H1 (cell line): ENCODE results near the gene ACTRT3. TPM values are rescaled to one million over a fixed set of nuclear protein-coding genes. Genes with fewer than 3 reads are reported as not detected.

Experiments used
- HDAC6 ChIP-seq: IDR thresholded peaks from one replicate; pipeline ENCODE4 v1.7.1; 2012; ENCODE audit warnings: low read depth, mild to moderate bottlenecking, inconsistent platforms, low read length, moderate library complexity
- polyA plus RNA-seq, 7 experiments: library from polyadenylated mRNA; depleted of rRNA in 3 of 7; stranded (reverse) in 5 of 7; unstranded in 2 of 7; fragments of >200 nt in 5 of 7; fragments of 200-250 nt in 2 of 7; gene quantifications; 1 replicate in 5 of 7; 2 replicates in 1 of 7; 4 replicates in 1 of 7; pipeline versions ENCODE4 v1.2.1 to v1.2.3, GENCODE V29; 2011 to 2013; ENCODE audit warnings: missing spikeins in 2 of 7, mixed read lengths in 2 of 7
- total RNA-seq: library from RNA; stranded (reverse); fragmentation: NEBNext Ultra II Directional; extraction: Animal tissue kit (Norgen Biotek cat#: 25700); gene quantifications from 2 replicates; pipeline ENCODE4 v1.2.1, GENCODE V29; 2021
- TF ChIP-seq, protein P1 (sequence below): fragments of 300-600 bp; sonication (generic); IDR thresholded peaks from 2 replicates; pipeline ENCODE4 v1.7.1; 2012; ENCODE audit warnings: low read length, moderate library complexity, mild to moderate bottlenecking, inconsistent platforms; ENCODE audit not compliant: insufficient replicate concordance

ACTRT3 gene
- total and polyA plus RNA-seq, 2 of the 8 experiments (the other 6 are each of a cell fraction or from before 2014, with no cell fraction given) = 3.4 to 5.9 TPM

DNA sequence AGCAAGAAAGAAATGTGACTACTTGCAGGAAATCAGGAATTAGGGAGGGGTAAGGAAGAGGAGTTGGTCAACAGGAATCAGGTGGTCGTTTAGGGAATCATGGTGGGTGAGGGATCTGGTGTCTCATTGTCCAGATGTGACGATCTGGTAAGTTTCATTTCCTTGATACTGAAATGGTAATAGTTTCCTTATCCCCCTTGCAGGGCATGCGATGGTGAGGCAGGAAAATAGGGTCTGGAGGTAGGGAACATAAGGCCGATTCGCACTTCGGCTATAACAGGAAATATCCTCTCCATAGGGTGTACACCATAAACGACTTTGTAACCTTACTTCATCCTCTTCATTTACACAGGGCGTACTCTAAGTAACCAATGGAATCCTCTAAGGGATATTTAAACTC lies 43.9 kb upstream of the ACTRT3 start (continued):
- TF ChIP-seq, protein P1, sequence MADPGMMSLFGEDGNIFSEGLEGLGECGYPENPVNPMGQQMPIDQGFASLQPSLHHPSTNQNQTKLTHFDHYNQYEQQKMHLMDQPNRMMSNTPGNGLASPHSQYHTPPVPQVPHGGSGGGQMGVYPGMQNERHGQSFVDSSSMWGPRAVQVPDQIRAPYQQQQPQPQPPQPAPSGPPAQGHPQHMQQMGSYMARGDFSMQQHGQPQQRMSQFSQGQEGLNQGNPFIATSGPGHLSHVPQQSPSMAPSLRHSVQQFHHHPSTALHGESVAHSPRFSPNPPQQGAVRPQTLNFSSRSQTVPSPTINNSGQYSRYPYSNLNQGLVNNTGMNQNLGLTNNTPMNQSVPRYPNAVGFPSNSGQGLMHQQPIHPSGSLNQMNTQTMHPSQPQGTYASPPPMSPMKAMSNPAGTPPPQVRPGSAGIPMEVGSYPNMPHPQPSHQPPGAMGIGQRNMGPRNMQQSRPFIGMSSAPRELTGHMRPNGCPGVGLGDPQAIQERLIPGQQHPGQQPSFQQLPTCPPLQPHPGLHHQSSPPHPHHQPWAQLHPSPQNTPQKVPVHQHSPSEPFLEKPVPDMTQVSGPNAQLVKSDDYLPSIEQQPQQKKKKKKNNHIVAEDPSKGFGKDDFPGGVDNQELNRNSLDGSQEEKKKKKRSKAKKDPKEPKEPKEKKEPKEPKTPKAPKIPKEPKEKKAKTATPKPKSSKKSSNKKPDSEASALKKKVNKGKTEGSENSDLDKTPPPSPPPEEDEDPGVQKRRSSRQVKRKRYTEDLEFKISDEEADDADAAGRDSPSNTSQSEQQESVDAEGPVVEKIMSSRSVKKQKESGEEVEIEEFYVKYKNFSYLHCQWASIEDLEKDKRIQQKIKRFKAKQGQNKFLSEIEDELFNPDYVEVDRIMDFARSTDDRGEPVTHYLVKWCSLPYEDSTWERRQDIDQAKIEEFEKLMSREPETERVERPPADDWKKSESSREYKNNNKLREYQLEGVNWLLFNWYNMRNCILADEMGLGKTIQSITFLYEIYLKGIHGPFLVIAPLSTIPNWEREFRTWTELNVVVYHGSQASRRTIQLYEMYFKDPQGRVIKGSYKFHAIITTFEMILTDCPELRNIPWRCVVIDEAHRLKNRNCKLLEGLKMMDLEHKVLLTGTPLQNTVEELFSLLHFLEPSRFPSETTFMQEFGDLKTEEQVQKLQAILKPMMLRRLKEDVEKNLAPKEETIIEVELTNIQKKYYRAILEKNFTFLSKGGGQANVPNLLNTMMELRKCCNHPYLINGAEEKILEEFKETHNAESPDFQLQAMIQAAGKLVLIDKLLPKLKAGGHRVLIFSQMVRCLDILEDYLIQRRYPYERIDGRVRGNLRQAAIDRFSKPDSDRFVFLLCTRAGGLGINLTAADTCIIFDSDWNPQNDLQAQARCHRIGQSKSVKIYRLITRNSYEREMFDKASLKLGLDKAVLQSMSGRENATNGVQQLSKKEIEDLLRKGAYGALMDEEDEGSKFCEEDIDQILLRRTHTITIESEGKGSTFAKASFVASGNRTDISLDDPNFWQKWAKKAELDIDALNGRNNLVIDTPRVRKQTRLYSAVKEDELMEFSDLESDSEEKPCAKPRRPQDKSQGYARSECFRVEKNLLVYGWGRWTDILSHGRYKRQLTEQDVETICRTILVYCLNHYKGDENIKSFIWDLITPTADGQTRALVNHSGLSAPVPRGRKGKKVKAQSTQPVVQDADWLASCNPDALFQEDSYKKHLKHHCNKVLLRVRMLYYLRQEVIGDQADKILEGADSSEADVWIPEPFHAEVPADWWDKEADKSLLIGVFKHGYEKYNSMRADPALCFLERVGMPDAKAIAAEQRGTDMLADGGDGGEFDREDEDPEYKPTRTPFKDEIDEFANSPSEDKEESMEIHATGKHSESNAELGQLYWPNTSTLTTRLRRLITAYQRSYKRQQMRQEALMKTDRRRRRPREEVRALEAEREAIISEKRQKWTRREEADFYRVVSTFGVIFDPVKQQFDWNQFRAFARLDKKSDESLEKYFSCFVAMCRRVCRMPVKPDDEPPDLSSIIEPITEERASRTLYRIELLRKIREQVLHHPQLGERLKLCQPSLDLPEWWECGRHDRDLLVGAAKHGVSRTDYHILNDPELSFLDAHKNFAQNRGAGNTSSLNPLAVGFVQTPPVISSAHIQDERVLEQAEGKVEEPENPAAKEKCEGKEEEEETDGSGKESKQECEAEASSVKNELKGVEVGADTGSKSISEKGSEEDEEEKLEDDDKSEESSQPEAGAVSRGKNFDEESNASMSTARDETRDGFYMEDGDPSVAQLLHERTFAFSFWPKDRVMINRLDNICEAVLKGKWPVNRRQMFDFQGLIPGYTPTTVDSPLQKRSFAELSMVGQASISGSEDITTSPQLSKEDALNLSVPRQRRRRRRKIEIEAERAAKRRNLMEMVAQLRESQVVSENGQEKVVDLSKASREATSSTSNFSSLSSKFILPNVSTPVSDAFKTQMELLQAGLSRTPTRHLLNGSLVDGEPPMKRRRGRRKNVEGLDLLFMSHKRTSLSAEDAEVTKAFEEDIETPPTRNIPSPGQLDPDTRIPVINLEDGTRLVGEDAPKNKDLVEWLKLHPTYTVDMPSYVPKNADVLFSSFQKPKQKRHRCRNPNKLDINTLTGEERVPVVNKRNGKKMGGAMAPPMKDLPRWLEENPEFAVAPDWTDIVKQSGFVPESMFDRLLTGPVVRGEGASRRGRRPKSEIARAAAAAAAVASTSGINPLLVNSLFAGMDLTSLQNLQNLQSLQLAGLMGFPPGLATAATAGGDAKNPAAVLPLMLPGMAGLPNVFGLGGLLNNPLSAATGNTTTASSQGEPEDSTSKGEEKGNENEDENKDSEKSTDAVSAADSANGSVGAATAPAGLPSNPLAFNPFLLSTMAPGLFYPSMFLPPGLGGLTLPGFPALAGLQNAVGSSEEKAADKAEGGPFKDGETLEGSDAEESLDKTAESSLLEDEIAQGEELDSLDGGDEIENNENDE = no peak
- TF ChIP-seq HDAC6 = no peak
